Measurements from ENCODE around the gene ZCCHC24. TPM values are rescaled to one million over a fixed set of nuclear protein-coding genes. Genes with fewer than 3 reads are reported as not detected.
A peak's percentile ranks its signal among the peaks of the same experiment; 100 is the strongest.

The ZCCHC24 gene
- total and polyA plus RNA-seq, 12 donors, result 5.8 to 49.0 (median 24.8) TPM

DNA sequence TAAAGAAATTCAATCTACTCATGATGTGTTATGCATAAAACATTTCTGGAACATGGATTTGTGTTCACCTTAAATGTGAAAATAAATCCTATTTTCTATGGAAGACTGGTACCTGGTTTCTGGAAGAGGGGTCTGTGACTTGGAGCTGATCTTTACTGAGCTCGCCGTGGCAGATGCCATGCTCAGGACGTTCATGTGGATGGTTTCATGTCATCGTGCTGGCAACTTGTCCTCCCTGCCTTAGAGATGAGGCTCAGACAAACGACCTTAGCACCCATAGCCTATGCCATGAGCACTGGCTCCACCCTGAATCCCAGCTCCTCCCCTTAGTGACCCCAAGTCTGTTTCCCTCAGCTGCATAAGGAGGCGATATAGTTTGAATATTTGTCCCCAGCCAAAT is 90.8 kb downstream of the ZCCHC24 start:
- no peaks in the 10 kb centered on the region for H3K9me3 ChIP-seq (replicated peaks in 1 of 3)
- WGBS, 4 donors, result 90 to 93% (median 92%) methylated on average over 6 of the region's 6 CpGs
- intact Hi-C loops (cut with DNase I), result no loop called here
- H3K4me1 ChIP-seq (replicated peaks in 1 of 2), result peaks cover 9 to 13% of the 10 kb centered on the region in 2 donors
- H3K4me3 ChIP-seq, result no peak overlapping the region
- H3K36me3 ChIP-seq (replicated peaks in 1 of 2), result peaks cover 0 to 62% of the 10 kb centered on the region in 2 donors
- no peaks in the 10 kb centered on the region for H3K27me3 ChIP-seq
- TF ChIP-seq POLR2A (IDR thresholded peaks at IDR 0.05), result no peak
- TF ChIP-seq, protein P1, sequence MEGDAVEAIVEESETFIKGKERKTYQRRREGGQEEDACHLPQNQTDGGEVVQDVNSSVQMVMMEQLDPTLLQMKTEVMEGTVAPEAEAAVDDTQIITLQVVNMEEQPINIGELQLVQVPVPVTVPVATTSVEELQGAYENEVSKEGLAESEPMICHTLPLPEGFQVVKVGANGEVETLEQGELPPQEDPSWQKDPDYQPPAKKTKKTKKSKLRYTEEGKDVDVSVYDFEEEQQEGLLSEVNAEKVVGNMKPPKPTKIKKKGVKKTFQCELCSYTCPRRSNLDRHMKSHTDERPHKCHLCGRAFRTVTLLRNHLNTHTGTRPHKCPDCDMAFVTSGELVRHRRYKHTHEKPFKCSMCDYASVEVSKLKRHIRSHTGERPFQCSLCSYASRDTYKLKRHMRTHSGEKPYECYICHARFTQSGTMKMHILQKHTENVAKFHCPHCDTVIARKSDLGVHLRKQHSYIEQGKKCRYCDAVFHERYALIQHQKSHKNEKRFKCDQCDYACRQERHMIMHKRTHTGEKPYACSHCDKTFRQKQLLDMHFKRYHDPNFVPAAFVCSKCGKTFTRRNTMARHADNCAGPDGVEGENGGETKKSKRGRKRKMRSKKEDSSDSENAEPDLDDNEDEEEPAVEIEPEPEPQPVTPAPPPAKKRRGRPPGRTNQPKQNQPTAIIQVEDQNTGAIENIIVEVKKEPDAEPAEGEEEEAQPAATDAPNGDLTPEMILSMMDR (IDR thresholded peaks at IDR 0.05), result no peak
- DNase-seq, result peak in 1 of 7 donors; percentile 49
- H3K27ac ChIP-seq, result no peak overlapping the region

- intact Hi-C loops (cut with DNase I), result no loop called here
- Histone ChIP-seq H3K27me3 (no peaks in the 10 kb centered on the region), H3K4me3 (no peak overlapping the region), H3K9me3 (replicated peaks in 1 of 3) (no peaks in the 10 kb centered on the region), H3K27ac (no peak overlapping the region), H3K4me1 (replicated peaks in 1 of 2) (peaks cover 14 to 18% of the 10 kb centered on the region in 2 donors), H3K36me3 (replicated peaks in 1 of 2) (peaks cover 0 to 67% of the 10 kb centered on the region in 2 donors)
- TF ChIP-seq, protein P1 (IDR thresholded peaks at IDR 0.05), result no peak
- no peak for TF ChIP-seq POLR2A (IDR thresholded peaks at IDR 0.05)
- 30 to 65% (median 57%) methylated on average over 2 to 3 of the region's 3 CpGs for WGBS, 4 donors
- peak in 1 of 7 donors; percentile 45 for DNase-seq
Measured at GRCh38 chr10:79354141-79354540, 91.3 kb downstream of the ZCCHC24 start.

DNA sequence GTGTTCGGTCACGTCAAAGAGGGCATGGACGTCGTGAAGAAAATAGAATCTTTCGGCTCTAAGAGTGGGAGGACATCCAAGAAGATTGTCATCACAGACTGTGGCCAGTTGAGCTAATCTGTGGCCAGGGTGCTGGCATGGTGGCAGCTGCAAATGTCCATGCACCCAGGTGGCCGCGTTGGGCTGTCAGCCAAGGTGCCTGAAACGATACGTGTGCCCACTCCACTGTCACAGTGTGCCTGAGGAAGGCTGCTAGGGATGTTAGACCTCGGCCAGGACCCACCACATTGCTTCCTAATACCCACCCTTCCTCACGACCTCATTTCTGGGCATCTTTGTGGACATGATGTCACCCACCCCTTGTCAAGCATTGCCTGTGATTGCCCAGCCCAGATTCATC is 91.7 kb downstream of the ZCCHC24 start:
- H3K4me3 ChIP-seq, result no peak overlapping the region
- no peak overlapping the region for H3K27ac ChIP-seq
- peak in 2 of 7 donors; percentile 15 to 50 for DNase-seq
- H3K9me3 ChIP-seq (replicated peaks in 1 of 3), result no peaks in the 10 kb centered on the region
- peaks cover 18 to 22% of the 10 kb centered on the region in 2 donors for H3K4me1 ChIP-seq (replicated peaks in 1 of 2)
- peaks cover 0 to 69% of the 10 kb centered on the region in 2 donors for H3K36me3 ChIP-seq (replicated peaks in 1 of 2)
- TF ChIP-seq, protein P1 (IDR thresholded peaks at IDR 0.05), result no peak
- TF ChIP-seq POLR2A (IDR thresholded peaks at IDR 0.05), result no peak
- H3K27me3 ChIP-seq, result no peaks in the 10 kb centered on the region
- 90 to 95% (median 92%) methylated on average over 11 of the region's 11 CpGs for WGBS, 4 donors
- intact Hi-C loops (cut with DNase I), result no loop called here

GRCh38 chr10:79353000-79353406 is 92.4 kb downstream of the ZCCHC24 start:
- no peak overlapping the region for H3K27ac ChIP-seq
- H3K9me3 ChIP-seq (replicated peaks in 1 of 3), result no peaks in the 10 kb centered on the region
- TF ChIP-seq POLR2A (IDR thresholded peaks at IDR 0.05), result no peak
- H3K4me1 ChIP-seq (replicated peaks in 1 of 2), result peaks cover 25 to 29% of the 10 kb centered on the region in 2 donors
- H3K27me3 ChIP-seq, result no peaks in the 10 kb centered on the region
- 80 to 85% (median 81%) methylated on average over 8 of the region's 8 CpGs for WGBS, 4 donors
- H3K36me3 ChIP-seq (replicated peaks in 1 of 2), result peaks cover 0 to 69% of the 10 kb centered on the region in 2 donors
- DNase-seq, result peak in 2 of 7 donors; percentile 25 to 61
- intact Hi-C loops (cut with DNase I), result no loop called here
- H3K4me3 ChIP-seq, result no peak overlapping the region
